GM12878 (cell line): ENCODE measurements around the gene PTPRN2. TPM values are rescaled to one million over a fixed set of nuclear protein-coding genes. Genes with fewer than 3 reads are reported as not detected.

Experiments used
- ATAC-seq: fragments of 200-7000 bp; cut with Tn5 transposase; 3 replicates; pipeline ENCODE4 v1.9.1; 2020; ENCODE audit warnings: mild to moderate bottlenecking, moderate library complexity
- BruUV-seq: library from RNA; stranded (reverse); fragments of 400-500 nt; replicated peaks from 2 replicates; lab custom pipeline; 2021; lab: Mats Ljungman, UMichigan
- CTCF ChIA-PET: fragments of 300-600 bp; sonication (Branson Sonifier 250); formaldehyde crosslinking; extraction: SDS; loops from one replicate; lab custom pipeline; 2021; ENCODE audit warnings: inconsistent platforms; lab: Yijun Ruan, JAX
- POLR2A ChIA-PET: fragments of 350-600 bp; formaldehyde crosslinking; extraction: SDS; loops from one replicate; lab custom pipeline; 2021; ENCODE audit warnings: inconsistent platforms; lab: Charles Lee
- RAD21 ChIA-PET: fragments of 300-600 bp; sonication (Branson Sonifier 250); formaldehyde crosslinking; loops from one replicate; lab custom pipeline; 2023; ENCODE audit warnings: antibody characterized with exemption; ENCODE audit not compliant: unreplicated experiment; lab: Charles Lee
- SMC1A ChIA-PET: fragments of 300-600 bp; sonication (Branson Sonifier 250); formaldehyde crosslinking; loops from one replicate; lab custom pipeline; 2023; ENCODE audit not compliant: unreplicated experiment, uncharacterized antibody; lab: Charles Lee
- DNase-seq: peaks from one replicate; pipeline ENCODE4 v3.0.0-alpha.2; 2011; ENCODE audit warnings: low read depth, low spot score
- FAIRE-seq: peaks from 3 replicates; lab custom pipeline; 2011; peaks lifted over from hg19 to GRCh38; lab: Jason Lieb, UNC
- H2AFZ ChIP-seq: 2 replicates; pipeline ENCODE4 v1.6.0; 2011; ENCODE audit warnings: low read depth, low read length, control low read depth; ENCODE audit not compliant: control insufficient read depth
- H3K27ac ChIP-seq: 2 replicates; pipeline ENCODE4 v1.5.1; 2011; ENCODE audit warnings: control low read depth; ENCODE audit not compliant: control insufficient read depth, insufficient read depth
- H3K27me3 ChIP-seq, 2 experiments: replicated peaks in 1 of 2; 2 replicates each; pipeline versions ENCODE4 v1.6.0 to v1.6.1; 2011; ENCODE audit warnings: low read length in 1 of 2; ENCODE audit not compliant: control insufficient read depth in 2 of 2, insufficient read depth in 2 of 2
- H3K36me3 ChIP-seq, 2 experiments: 2 replicates each; pipeline ENCODE4 v1.5.1; 2011; ENCODE audit warnings: low read length in 1 of 2; ENCODE audit not compliant: control insufficient read depth in 2 of 2, insufficient read depth in 2 of 2
- H3K4me1 ChIP-seq: 2 replicates; pipeline ENCODE4 v1.6.1; 2011; ENCODE audit warnings: mild to moderate bottlenecking, low read length, moderate library complexity, mixed read lengths; ENCODE audit not compliant: control insufficient read depth, insufficient read depth
- H3K4me2 ChIP-seq: 2 replicates; pipeline ENCODE4 v1.6.0; 2011; ENCODE audit warnings: control low read depth; ENCODE audit not compliant: control insufficient read depth, insufficient read depth
- H3K4me3 ChIP-seq: fragments of 200-600 bp; sonication (generic); 2 replicates; pipeline ENCODE4 v1.5.1; 2016
- H3K79me2 ChIP-seq: 2 replicates; pipeline ENCODE4 v1.6.0; 2011; ENCODE audit warnings: low read length; ENCODE audit not compliant: control insufficient read depth, insufficient read depth
- H3K9ac ChIP-seq: 2 replicates; pipeline ENCODE4 v1.8.0; 2011; ENCODE audit warnings: low read length, control low read depth, mixed read lengths; ENCODE audit not compliant: control insufficient read depth, insufficient read depth
- H3K9me3 ChIP-seq: replicated peaks from 3 replicates; pipeline ENCODE4 v1.5.1; 2011; ENCODE audit warnings: mild to moderate bottlenecking, low read length; ENCODE audit not compliant: control insufficient read depth, insufficient read depth
- H4K20me1 ChIP-seq: 2 replicates; pipeline ENCODE4 v1.6.0; 2011; ENCODE audit not compliant: control insufficient read depth, insufficient read depth
- ELK1 ChIP-seq: IDR thresholded peaks from 2 replicates; pipeline ENCODE4 v1.6.1; 2012; ENCODE audit warnings: low read depth, low read length, improper control_type of control experiment
- ESRRA ChIP-seq: IDR thresholded peaks from 2 replicates; pipeline ENCODE4 v1.6.1; 2012; ENCODE audit warnings: mild to moderate bottlenecking, low read length, improper control_type of control experiment
- HSF1 ChIP-seq: fragments of 150-350 bp; IDR thresholded peaks from 2 replicates; pipeline ENCODE4 v1.6.1; 2014; ENCODE audit warnings: mild to moderate bottlenecking, low read depth, low read length
- IRF4 ChIP-seq: IDR thresholded peaks from 2 replicates; pipeline ENCODE4 v1.6.1; 2011; ENCODE audit warnings: low read depth, low read length
- MYC ChIP-seq: IDR thresholded peaks from 2 replicates; pipeline ENCODE4 v1.6.1; 2011; ENCODE audit warnings: mild to moderate bottlenecking, low read length, moderate library complexity, inconsistent platforms; ENCODE audit not compliant: insufficient read depth, insufficient replicate concordance, insufficient read length, severe bottlenecking
- NFYA ChIP-seq: IDR thresholded peaks from 2 replicates; pipeline ENCODE4 v1.6.1; 2011; ENCODE audit warnings: low read depth, mild to moderate bottlenecking, low read length, improper control_type of control experiment, borderline replicate concordance
- POU2F2 ChIP-seq: IDR thresholded peaks from 3 replicates; pipeline ENCODE4 v1.6.1; 2011; ENCODE audit warnings: low read depth, mild to moderate bottlenecking, low read length, borderline replicate concordance
- RBBP5 ChIP-seq: fragments of 200-600 bp; sonication (generic); conservative IDR thresholded peaks from 2 replicates; pipeline ENCODE4 v1.6.1; 2016
- SKIL ChIP-seq: fragments of 450-650 bp; IDR thresholded peaks from 2 replicates; pipeline ENCODE4 v1.6.1; 2017; ENCODE audit warnings: mild to moderate bottlenecking, low read depth, inconsistent platforms; ENCODE audit not compliant: poor library complexity, severe bottlenecking
- USF1 ChIP-seq: IDR thresholded peaks from 2 replicates; pipeline ENCODE4 v1.6.1; 2011; ENCODE audit warnings: borderline replicate concordance, low read depth, mild to moderate bottlenecking, moderate library complexity, mixed read lengths, low read length; ENCODE audit not compliant: insufficient read depth; ENCODE audit errors: extremely low read length
- ZSCAN29 ChIP-seq: fragments of 450-650 bp; IDR thresholded peaks from 2 replicates; pipeline ENCODE4 v1.6.1; 2017; ENCODE audit warnings: mild to moderate bottlenecking, moderate library complexity
- ZZZ3 ChIP-seq: IDR thresholded peaks from 2 replicates; pipeline ENCODE4 v1.6.1; 2011; ENCODE audit warnings: low read depth; ENCODE audit not compliant: control insufficient read depth, insufficient read length
- WGBS: methylation state at CpG from one replicate; pipeline ENCODE4 v1.1.6; 2016; ENCODE audit warnings: low lambda C conversion rate; ENCODE audit not compliant: insufficient replicate concordance, insufficient coverage; ENCODE audit errors: missing lambda C conversion rate; 5-methylcytosine and 5-hydroxymethylcytosine counted together
- in situ Hi-C: fragments of 300-500 bp; cut with MboI; formaldehyde crosslinking; loops from 9 replicates; pipeline ENCODE4 v1.14.3; 2018; ENCODE audit warnings: mixed read lengths
- intact Hi-C: fragments of 100-400 bp; cut with micrococcal nuclease; formaldehyde crosslinking; loops from one replicate; pipeline ENCODE4 v1.14.2; 2022; ENCODE audit not compliant: unreplicated experiment
- polyA plus RNA-seq, 11 experiments: library from polyadenylated mRNA; depleted of rRNA in 4 of 11; unstranded in 6 of 11; stranded (reverse) in 5 of 11; fragments of >200 nt; fragmentation: Nextera tagmentation in 4 of 11; fragmentation: Illumina TruSeq in 1 of 11; extraction: Ambion mirVana in 4 of 11; extraction: Trizol in 1 of 11; gene quantifications; 1 replicate in 1 of 11; 2 replicates in 10 of 11; pipeline versions ENCODE4 v1.2.1 to v1.2.3, GENCODE V29; 2011 to 2016; ENCODE audit warnings: inconsistent platforms in 2 of 11, missing spikeins in 2 of 11, low read depth in 1 of 11
- total RNA-seq, 4 experiments: library from RNA; depleted of rRNA in 3 of 4; stranded (reverse); fragments of >200 nt in 3 of 4; fragmentation: Illumina TruSeq in 1 of 4; extraction: Trizol in 1 of 4; gene quantifications; 2 replicates each; pipeline versions ENCODE4 v1.2.1 to v1.2.3, GENCODE V29; 2013 to 2021

Gene PTPRN2
- total and polyA plus RNA-seq, 10 of the 15 experiments (the other 5 are each of a cell fraction or from before 2014, with no cell fraction given) = 5.4 TPM; not detected in 9

- Histone ChIP-seq H3K27me3 (no peaks in the 10 kb centered on the region), H4K20me1 (no peaks in the 10 kb centered on the region), H3K9ac (no peak overlapping the region), H3K9me3 (no peaks in the 10 kb centered on the region; the same call in 2 of the 3 replicates), H3K4me1 (no peaks in the 10 kb centered on the region), H3K79me2 (no peaks in the 10 kb centered on the region), H2AFZ (no peak overlapping the region), H3K27ac (no peak overlapping the region), H3K36me3 (no peaks in the 10 kb centered on the region), H3K4me2 (no peak overlapping the region), H3K4me3 (no peak overlapping the region)
- FAIRE-seq (no peak), ATAC-seq (no peak), DNase-seq (no peak)
- RAD21 ChIA-PET = no interaction called here
- no peak for TF ChIP-seq HSF1
- no peak for TF ChIP-seq POU2F2
- POLR2A ChIA-PET = no interaction called here
- WGBS = 51% methylated on average over 11 of the region's 12 CpGs
- SMC1A ChIA-PET = no interaction called here
- BruUV-seq = no TSS peak
- intact Hi-C loops (no loop called here), in situ Hi-C loops (no loop called here)
- CTCF ChIA-PET = no interaction called here
Measured at GRCh38 chr7:158550886-158551452, 36.7 kb downstream of the PTPRN2 start.

GRCh38 chr7:158550394-158550700 lies 37.3 kb downstream of the PTPRN2 start:
- ChIA-PET CTCF (no interaction called here), RAD21 (no interaction called here), POLR2A (no interaction called here), SMC1A (no interaction called here)
- in situ Hi-C loops = no loop called here
- Histone ChIP-seq H4K20me1 (no peaks in the 10 kb centered on the region), H3K9me3 (no peaks in the 10 kb centered on the region; the same call in 2 of the 3 replicates), H3K27ac (no peak overlapping the region), H3K4me3 (no peak overlapping the region), H3K36me3 (no peaks in the 10 kb centered on the region), H3K9ac (no peak overlapping the region), H3K4me2 (no peak overlapping the region), H3K79me2 (no peaks in the 10 kb centered on the region), H3K27me3 (no peaks in the 10 kb centered on the region), H3K4me1 (no peaks in the 10 kb centered on the region), H2AFZ (no peak overlapping the region)
- intact Hi-C loops = no loop called here
- 21% methylated on average over 7 of the region's 7 CpGs for WGBS
- FAIRE-seq (no peak), DNase-seq (no peak), ATAC-seq (no peak)
- BruUV-seq = no TSS peak
- TF ChIP-seq USF1 (no peak), MYC (no peak), NFYA (no peak), ZZZ3 (no peak), RBBP5 (no peak), SKIL (no peak), IRF4 (no peak), ELK1 (no peak), ESRRA (no peak), ZSCAN29 (no peak)
